ENCODE data around the gene NPAS3.

NPAS3 gene

DNA sequence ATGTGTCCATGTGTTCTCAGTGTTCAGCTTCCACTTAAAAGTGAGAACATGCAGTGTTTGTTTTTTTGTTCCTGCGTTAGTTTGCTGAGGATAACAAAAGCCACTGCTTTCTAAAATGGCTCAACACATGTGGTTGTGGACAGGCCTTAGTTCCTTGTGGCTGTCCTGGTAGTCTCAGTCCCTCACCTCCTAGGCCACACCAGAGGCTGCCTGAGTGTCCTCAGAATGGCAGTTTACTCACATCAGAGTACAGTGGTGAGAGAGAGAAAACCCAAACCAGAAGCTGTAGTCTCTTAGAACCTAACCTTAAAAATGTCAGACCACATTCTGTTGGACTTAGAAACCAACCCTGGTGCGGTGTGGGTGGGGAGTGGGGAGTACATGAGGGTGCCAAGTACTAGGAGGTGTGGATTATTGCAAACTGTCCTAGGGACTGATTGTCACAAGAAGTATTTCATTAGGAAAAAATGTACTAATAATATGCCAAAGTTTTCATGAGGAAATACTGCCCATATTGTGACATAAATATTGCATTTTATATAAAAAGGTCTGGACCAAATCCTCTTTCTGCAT, 30.4 kb downstream of the NPAS3 start:
- DNase-seq (ENCODE audit: low read depth) = no peak
- H3K4me3 ChIP-seq (ENCODE audit: low read depth, low read length) = no peak overlapping the region
- TF ChIP-seq, protein P1, sequence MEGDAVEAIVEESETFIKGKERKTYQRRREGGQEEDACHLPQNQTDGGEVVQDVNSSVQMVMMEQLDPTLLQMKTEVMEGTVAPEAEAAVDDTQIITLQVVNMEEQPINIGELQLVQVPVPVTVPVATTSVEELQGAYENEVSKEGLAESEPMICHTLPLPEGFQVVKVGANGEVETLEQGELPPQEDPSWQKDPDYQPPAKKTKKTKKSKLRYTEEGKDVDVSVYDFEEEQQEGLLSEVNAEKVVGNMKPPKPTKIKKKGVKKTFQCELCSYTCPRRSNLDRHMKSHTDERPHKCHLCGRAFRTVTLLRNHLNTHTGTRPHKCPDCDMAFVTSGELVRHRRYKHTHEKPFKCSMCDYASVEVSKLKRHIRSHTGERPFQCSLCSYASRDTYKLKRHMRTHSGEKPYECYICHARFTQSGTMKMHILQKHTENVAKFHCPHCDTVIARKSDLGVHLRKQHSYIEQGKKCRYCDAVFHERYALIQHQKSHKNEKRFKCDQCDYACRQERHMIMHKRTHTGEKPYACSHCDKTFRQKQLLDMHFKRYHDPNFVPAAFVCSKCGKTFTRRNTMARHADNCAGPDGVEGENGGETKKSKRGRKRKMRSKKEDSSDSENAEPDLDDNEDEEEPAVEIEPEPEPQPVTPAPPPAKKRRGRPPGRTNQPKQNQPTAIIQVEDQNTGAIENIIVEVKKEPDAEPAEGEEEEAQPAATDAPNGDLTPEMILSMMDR (IDR thresholded peaks at IDR 0.05; ENCODE audit: insufficient read depth, low read depth, low read length, missing control alignments) = no peak

DNA sequence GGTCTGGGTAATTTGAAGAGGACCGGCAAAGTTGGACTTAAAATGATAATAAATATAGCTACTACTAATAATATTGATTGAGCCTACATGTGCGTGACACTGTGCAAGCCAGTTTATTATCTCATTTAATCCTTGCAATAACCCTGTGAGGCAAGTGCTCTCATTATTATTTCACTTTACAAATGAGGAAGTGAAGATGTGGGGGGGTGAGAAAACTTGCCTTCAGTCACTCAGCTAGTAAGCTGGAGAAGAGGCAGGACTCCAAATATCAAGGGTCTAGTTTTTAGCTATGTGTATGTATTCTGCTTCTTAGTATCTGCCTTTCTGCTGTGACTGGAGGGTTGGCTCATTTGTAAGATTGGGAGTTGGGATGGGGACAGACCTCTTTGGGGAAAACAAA, 39.2 kb downstream of the NPAS3 start:
- no peak for DNase-seq (ENCODE audit: low read depth)
- no peak overlapping the region for H3K4me3 ChIP-seq (ENCODE audit: low read depth, low read length)
- TF ChIP-seq, protein P1 (IDR thresholded peaks at IDR 0.05; ENCODE audit: insufficient read depth, low read depth, low read length, missing control alignments) = no peak

DNA sequence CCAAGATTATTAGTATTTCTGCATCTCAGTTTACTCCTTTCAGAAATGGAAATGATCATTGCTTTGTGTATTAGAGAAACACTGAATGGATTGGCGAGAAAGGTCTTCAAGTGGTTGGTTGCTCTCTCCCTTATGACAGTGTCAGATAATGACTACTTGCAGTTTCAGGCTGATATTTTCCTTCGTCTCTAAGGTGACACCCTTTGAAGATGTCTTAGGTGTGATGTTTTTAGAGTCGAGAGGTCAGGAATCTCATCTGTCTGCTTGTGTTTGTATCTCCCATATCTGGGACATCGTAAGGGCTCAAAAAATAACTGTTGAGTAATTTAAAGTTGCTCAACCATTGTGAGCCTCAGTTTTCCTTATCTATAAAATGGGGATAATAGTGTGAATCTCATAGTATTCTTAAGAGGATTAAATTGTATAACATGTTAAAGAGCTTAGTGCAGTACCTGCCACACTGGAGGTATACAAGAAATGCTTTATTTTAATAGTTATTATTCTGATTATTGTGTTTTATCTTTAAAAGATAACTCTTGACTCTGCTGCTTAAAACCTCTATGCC, 40.1 kb downstream of the NPAS3 start:
- no peak for DNase-seq (ENCODE audit: low read depth)
- TF ChIP-seq, protein P1 (IDR thresholded peaks at IDR 0.05; ENCODE audit: insufficient read depth, low read depth, low read length, missing control alignments) = no peak
- H3K4me3 ChIP-seq (ENCODE audit: low read depth, low read length) = no peak overlapping the region

DNA sequence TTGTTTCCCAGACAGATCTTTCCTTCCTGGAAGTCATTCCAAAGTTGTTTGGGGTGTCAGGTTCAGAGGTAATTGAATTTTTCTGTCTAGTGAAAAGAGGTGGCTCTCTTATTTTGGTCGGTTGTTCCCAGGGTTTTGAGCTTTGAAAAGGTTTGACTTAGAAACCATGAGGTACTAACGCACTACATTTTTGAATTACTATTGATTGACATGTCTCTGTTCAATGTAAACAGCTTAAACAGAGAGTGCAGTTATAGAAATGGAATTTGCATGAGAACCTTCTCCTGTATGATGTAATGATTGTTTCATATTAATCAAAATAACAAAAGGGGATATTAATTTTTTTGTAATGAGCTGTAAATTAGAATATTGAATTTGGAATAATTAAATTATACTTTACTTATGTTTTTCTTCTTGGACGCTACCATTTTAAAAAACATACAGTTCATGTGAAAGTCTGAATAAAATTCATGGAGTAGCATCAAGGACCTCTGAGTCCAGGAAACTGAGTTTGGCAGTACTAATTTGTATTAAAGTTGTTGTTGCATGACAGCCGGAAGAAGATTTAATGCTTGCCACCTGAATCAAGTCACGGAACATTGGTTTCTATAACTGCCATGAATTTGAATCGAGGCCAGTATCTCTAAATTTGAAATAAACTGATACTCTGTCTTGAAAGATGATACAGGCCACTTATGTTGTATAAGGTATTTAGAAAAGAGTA, 41.7 kb downstream of the NPAS3 start:
- no peak for DNase-seq (ENCODE audit: low read depth)
- TF ChIP-seq, protein P1 (IDR thresholded peaks at IDR 0.05; ENCODE audit: insufficient read depth, low read depth, low read length, missing control alignments) = no peak
- no peak overlapping the region for H3K4me3 ChIP-seq (ENCODE audit: low read depth, low read length)

DNA sequence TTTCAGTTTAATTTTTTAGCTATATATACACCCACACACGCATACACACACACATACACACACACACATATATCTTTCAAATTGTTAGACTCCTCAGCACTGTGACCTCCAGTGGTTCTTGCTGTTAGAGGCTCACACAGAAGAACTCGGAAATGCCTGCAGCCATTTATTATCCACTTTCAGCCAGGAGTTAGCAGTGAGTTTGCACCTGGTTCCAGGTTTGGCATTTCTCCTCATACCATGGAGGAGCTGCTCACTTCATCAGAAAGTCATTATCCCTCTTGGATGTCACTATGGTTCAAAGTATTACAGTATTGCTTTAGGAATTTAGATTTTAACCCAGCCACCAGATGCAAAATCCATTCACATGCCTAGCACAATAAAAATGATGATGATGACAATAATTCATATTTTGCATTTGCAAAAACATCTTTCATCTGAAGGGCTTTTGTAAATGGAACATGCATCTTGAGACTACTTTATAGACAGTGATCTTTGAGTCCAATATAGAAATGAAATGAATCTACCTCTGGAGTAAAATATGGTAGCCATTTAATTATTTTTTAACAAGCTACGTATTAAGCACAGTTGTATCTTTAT, 42.3 kb downstream of the NPAS3 start:
- TF ChIP-seq, protein P1 (IDR thresholded peaks at IDR 0.05; ENCODE audit: insufficient read depth, low read depth, low read length, missing control alignments) = no peak
- no peak for DNase-seq (ENCODE audit: low read depth)
- H3K4me3 ChIP-seq (ENCODE audit: low read depth, low read length) = no peak overlapping the region

DNA sequence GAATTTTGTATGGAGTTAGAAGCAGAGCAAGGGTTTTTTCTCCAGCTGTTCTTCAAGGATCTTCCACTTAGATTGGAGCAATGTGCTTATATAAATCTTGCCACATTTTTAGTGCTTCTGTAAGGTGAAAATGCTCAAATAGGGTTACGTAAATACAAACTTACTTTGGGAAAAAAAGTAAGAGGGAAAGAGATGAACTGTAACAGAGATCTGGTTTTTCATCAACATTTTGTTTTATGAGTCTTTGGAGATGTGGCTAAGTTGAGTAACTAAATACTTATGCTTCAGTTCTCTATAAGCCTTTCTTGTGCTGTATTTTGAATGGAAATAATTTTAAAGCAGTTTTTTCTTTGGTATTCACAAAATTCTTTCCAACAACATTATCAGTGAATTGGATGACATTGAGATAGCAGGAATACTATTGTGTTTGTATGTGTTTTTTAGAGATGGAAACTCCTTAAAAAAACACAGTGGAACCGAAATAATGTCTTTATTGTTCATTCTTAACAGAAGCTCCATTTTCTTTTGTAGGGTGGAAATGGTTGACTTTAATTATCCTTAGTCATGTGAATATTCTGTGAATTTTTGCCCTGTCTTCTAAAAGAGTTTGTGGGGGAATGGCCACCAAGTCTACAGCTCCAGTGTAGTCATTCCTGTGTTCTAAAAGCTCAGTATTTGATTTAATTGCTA, 45.7 kb downstream of the NPAS3 start:
- no peak overlapping the region for H3K4me3 ChIP-seq (ENCODE audit: low read depth, low read length)
- TF ChIP-seq, protein P1 (IDR thresholded peaks at IDR 0.05; ENCODE audit: insufficient read depth, low read depth, low read length, missing control alignments) = no peak
- no peak for DNase-seq (ENCODE audit: low read depth)
